A549 (cell line): Measurements from ENCODE around the gene TECPR2. TPM values are rescaled to one million over a fixed set of nuclear protein-coding genes. Genes with fewer than 3 reads are reported as not detected.

Source experiments
- ATAC-seq, 2 experiments: fragments of 200-7000 bp in 1 of 2; fragments of >200 bp in 1 of 2; cut with Nextera tagmentation in 1 of 2; cut with Tn5 transposase in 1 of 2; 3 replicates each; pipeline versions ENCODE4 v1.8.0 to v1.9.1; 2018 to 2020; ENCODE audit warnings: mild to moderate bottlenecking in 1 of 2, moderate library complexity in 1 of 2
- CTCF ChIA-PET: fragments of 300-600 bp; sonication (Branson Sonifier 250); formaldehyde crosslinking; extraction: SDS; loops from one replicate; lab custom pipeline; 2021; ENCODE audit warnings: antibody characterized with exemption, inconsistent platforms; lab: Yijun Ruan, JAX
- POLR2A ChIA-PET: fragments of 350-600 bp; formaldehyde crosslinking; extraction: SDS; loops from one replicate; lab custom pipeline; 2021; ENCODE audit warnings: antibody characterized with exemption, inconsistent platforms; lab: Yijun Ruan, JAX
- DNase-seq, 2 experiments: peaks; one replicate each; pipeline versions ENCODE4 v3.0.0 to v3.0.0-alpha.2; 2011 to 2016; ENCODE audit warnings: low read depth in 1 of 2, low spot score in 1 of 2
- FAIRE-seq: peaks from 2 replicates; lab custom pipeline; 2011; peaks lifted over from hg19 to GRCh38; lab: Jason Lieb, UNC
- H3K27ac ChIP-seq, 2 experiments: fragments of >200 bp; sonication (Bioruptor Twin); formaldehyde crosslinking; 3 replicates each; pipeline ENCODE4 v1.5.1; 2016 to 2017
- H3K4me1 ChIP-seq: fragments of >200 bp; sonication (Bioruptor Twin); formaldehyde crosslinking; 3 replicates; pipeline ENCODE4 v1.6.1; 2016
- H3K4me2 ChIP-seq: fragments of >200 bp; sonication (Bioruptor Twin); formaldehyde crosslinking; 3 replicates; pipeline ENCODE4 v1.6.1; 2016
- H3K4me3 ChIP-seq: fragments of >200 bp; sonication (Bioruptor Twin); formaldehyde crosslinking; 3 replicates; pipeline ENCODE4 v1.5.1; 2016
- H3K9me3 ChIP-seq: fragments of >200 bp; sonication (Bioruptor Twin); formaldehyde crosslinking; 3 replicates; pipeline ENCODE4 v1.6.1; 2016
- CBX2 ChIP-seq: fragments of 200-600 bp; sonication (generic); IDR thresholded peaks from 2 replicates; pipeline ENCODE4 v1.6.1; 2016; ENCODE audit warnings: low read depth, mild to moderate bottlenecking, borderline replicate concordance
- CEBPB ChIP-seq, 2 experiments: fragments of >200 bp in 1 of 2; sonication (Bioruptor Twin) in 1 of 2; formaldehyde crosslinking in 1 of 2; IDR thresholded peaks; 2 replicates each; pipeline ENCODE4 v1.6.1; 2012 to 2016
- CTCF ChIP-seq: fragments of >200 bp; sonication (Bioruptor Twin); formaldehyde crosslinking; IDR thresholded peaks from 3 replicates; pipeline ENCODE4 v1.5.1; 2016
- EHMT2 ChIP-seq: fragments of 200-600 bp; sonication (generic); IDR thresholded peaks from 2 replicates; pipeline ENCODE4 v1.6.1; 2016; ENCODE audit warnings: antibody characterized with exemption, low read depth, mild to moderate bottlenecking, moderate library complexity
- ESRRA ChIP-seq: fragments of 150-350 bp; IDR thresholded peaks from 2 replicates; pipeline ENCODE4 v1.6.1; 2014; ENCODE audit warnings: mild to moderate bottlenecking, low read length, borderline replicate concordance
- HDAC2 ChIP-seq: fragments of 200-600 bp; sonication (generic); IDR thresholded peaks from 2 replicates; pipeline ENCODE4 v1.6.1; 2016
- MAFK ChIP-seq: fragments of 450-650 bp; IDR thresholded peaks from 2 replicates; pipeline ENCODE4 v1.6.1; 2014; ENCODE audit not compliant: partially characterized antibody
- NFE2L2 ChIP-seq: fragments of 150-350 bp; conservative IDR thresholded peaks from 2 replicates; pipeline ENCODE4 v1.6.1; 2014; ENCODE audit warnings: low read length
- NR3C1 ChIP-seq: fragments of >200 bp; sonication (Bioruptor Twin); formaldehyde crosslinking; IDR thresholded peaks from 3 replicates; pipeline ENCODE4 v1.6.1; 2017
- PHF8 ChIP-seq: fragments of 200-600 bp; sonication (generic); IDR thresholded peaks from 2 replicates; pipeline ENCODE4 v1.6.1; 2016; ENCODE audit warnings: low read depth, mild to moderate bottlenecking, antibody characterized with exemption, moderate library complexity, borderline replicate concordance
- RAD21 ChIP-seq, 2 experiments: fragments of >200 bp in 1 of 2; sonication (Bioruptor Twin) in 1 of 2; formaldehyde crosslinking in 1 of 2; IDR thresholded peaks in 1 of 2; conservative IDR thresholded peaks in 1 of 2; 2 replicates in 1 of 2; 3 replicates in 1 of 2; pipeline ENCODE4 v1.6.1; 2012 to 2018; ENCODE audit warnings: inconsistent platforms in 1 of 2
- RCOR1 ChIP-seq: fragments of 150-350 bp; IDR thresholded peaks from 2 replicates; pipeline ENCODE4 v1.6.1; 2014; ENCODE audit warnings: antibody characterized with exemption, low read length, low read depth
- SMC3 ChIP-seq: fragments of >200 bp; sonication (Bioruptor Twin); formaldehyde crosslinking; IDR thresholded peaks from 3 replicates; pipeline ENCODE4 v1.6.1; 2018; ENCODE audit warnings: inconsistent platforms
- SREBF2 ChIP-seq: fragments of 450-650 bp; IDR thresholded peaks from 2 replicates; pipeline ENCODE4 v1.6.1; 2014; ENCODE audit warnings: mild to moderate bottlenecking, moderate library complexity
- WGBS: methylation state at CpG from one replicate; pipeline ENCODE4 v1.1.6; 2017; ENCODE audit errors: missing lambda C conversion rate; 5-methylcytosine and 5-hydroxymethylcytosine counted together
- polyA plus RNA-seq, 4 experiments: library from polyadenylated mRNA; depleted of rRNA in 3 of 4; stranded (reverse); fragments of >200 nt; fragmentation: RNase III in 1 of 4; extraction: RNeasy Plus Mini Kit Qiagen cat#74134 plus additional on column Dnase treatment in 1 of 4; gene quantifications; 2 replicates in 3 of 4; 3 replicates in 1 of 4; pipeline ENCODE4 v1.2.3, GENCODE V29; 2011 to 2017

Gene TECPR2
- polyA plus RNA-seq, 2 of the 4 experiments (the other 2 are of a cell fraction): 5.9 to 7.6 TPM

GRCh38 chr14:102320033-102320660 is 42.6 kb upstream of the TECPR2 start:
- DNase-seq (peak in 1 of 2 experiments; percentile 36), FAIRE-seq (no peak), ATAC-seq (peak in 1 of 2 experiments; percentile 10; a peak in 2 of 6 replicates)
- H3K9me3 ChIP-seq: no peaks in the 10 kb centered on the region
- H3K4me1 ChIP-seq: peaks cover 39% of the 10 kb centered on the region
- peak overlapping the region; percentile 95 for H3K4me2 ChIP-seq
- TF ChIP-seq MAFK: no peak
- TF ChIP-seq PHF8: peak; percentile 48
- POLR2A ChIA-PET: interaction anchor here (0.8 kb wide), 1 partner anchor 15 kb away, joined by 3 read pairs; the partner anchor contains the start of gene MOK
- 8% methylated on average over 23 of the region's 30 CpGs for WGBS
- peak overlapping the region; percentile 98 to 99 for H3K27ac ChIP-seq
- peak overlapping the region; percentile 94 for H3K4me3 ChIP-seq
- CTCF ChIA-PET: interaction anchor here (0.5 to 8.8 kb wide), 9 partner anchors 15 to 359 kb away, joined by 3 to 100 read pairs (median 4); partner anchors contain the start of genes CINP and TECPR2

GRCh38 chr14:102320671-102321455 is 41.9 kb upstream of the TECPR2 start:
- H3K4me1 ChIP-seq: peaks cover 37% of the 10 kb centered on the region
- FAIRE-seq (no peak), ATAC-seq (no peak), DNase-seq (no peak)
- ChIA-PET CTCF (interaction anchor here (1.0 to 8.8 kb wide), 8 partner anchors 14 to 360 kb away, joined by 3 to 100 read pairs (median 4); partner anchors contain the start of genes CINP and TECPR2), POLR2A (interaction anchor here (1.1 kb wide), 1 partner anchor 42 kb away, joined by 3 read pairs; the partner anchor contains the start of genes CINP and TECPR2)
- TF ChIP-seq NR3C1 (no peak), ESRRA (peak; percentile 35; the same call in 1 of the 2 replicates)
- H3K4me2 ChIP-seq: peak overlapping the region; percentile 95
- WGBS: 90% methylated on average over 17 of the region's 17 CpGs
- H3K4me3 ChIP-seq: peak overlapping the region; percentile 94
- no peaks in the 10 kb centered on the region for H3K9me3 ChIP-seq
- H3K27ac ChIP-seq: peak overlapping the region; percentile 98 to 99; a peak in 5 of 6 replicates

GRCh38 chr14:102321456-102322422 is 41.0 kb upstream of the TECPR2 start:
- TF ChIP-seq CBX2 (no peak), HDAC2 (no peak)
- Histone ChIP-seq H3K4me3 (no peak overlapping the region), H3K4me2 (no peak overlapping the region), H3K27ac (no peak overlapping the region), H3K4me1 (peaks cover 33% of the 10 kb centered on the region), H3K9me3 (no peaks in the 10 kb centered on the region)
- DNase-seq: no peak
- ATAC-seq: no peak
- FAIRE-seq: no peak
- POLR2A ChIA-PET: interaction anchor here (1.1 kb wide), 1 partner anchor 41 kb away, joined by 3 read pairs; the partner anchor contains the start of genes CINP and TECPR2
- WGBS: 91% methylated on average over 12 of the region's 12 CpGs
- CTCF ChIA-PET: interaction anchor here (0.6 to 8.8 kb wide), 9 partner anchors 13 to 362 kb away, joined by 3 to 100 read pairs (median 3); partner anchors contain the start of genes CINP and TECPR2

GRCh38 chr14:102323102-102323501 is 39.6 kb upstream of the TECPR2 start:
- no peak for TF ChIP-seq PHF8
- TF ChIP-seq SREBF2: no peak
- TF ChIP-seq RAD21 (conservative IDR thresholded peaks at IDR 0.05 in 1 of 2, IDR thresholded peaks at IDR 0.05 in 1 of 2): peak; percentile 51 to 69
- peak in 1 of 2 experiments; percentile 11; a peak in 1 of 4 replicates for TF ChIP-seq CEBPB (IDR thresholded peaks at IDR 0.05)
- no peak for TF ChIP-seq EHMT2
- TF ChIP-seq CTCF: peak; percentile 81
- no peak; the same call in 1 of the 2 replicates for TF ChIP-seq NFE2L2
- TF ChIP-seq RCOR1: no peak
- TF ChIP-seq SMC3: peak; percentile 57
- TF ChIP-seq, all 56 proteins: peak for 4
- FAIRE-seq: peak; percentile 96
- H3K27ac ChIP-seq: no peak overlapping the region
- H3K4me2 ChIP-seq: no peak overlapping the region
- H3K4me1 ChIP-seq: peaks cover 27% of the 10 kb centered on the region
- ChIA-PET CTCF (interaction anchor here (0.8 to 8.8 kb wide), 3 partner anchors 12 to 87 kb away, joined by 3 to 100 read pairs (median 3); no protein-coding TSS in a partner anchor), POLR2A (no interaction called here)
- ATAC-seq: peak; percentile 63 to 72
- no peak overlapping the region for H3K4me3 ChIP-seq
- H3K9me3 ChIP-seq: no peaks in the 10 kb centered on the region
- WGBS: 29% methylated on average over 8 of the region's 8 CpGs
- peak; percentile 79 to 82 for DNase-seq
